ENCODE measurements around the gene NMT2. TPM values are rescaled to one million over a fixed set of nuclear protein-coding genes. Genes with fewer than 3 reads are reported as not detected.
A peak's percentile ranks its signal among the peaks of the same experiment; 100 is the strongest.

The NMT2 gene
- total and polyA plus RNA-seq, 5 donors from 2014 or later, result 37.1 to 50.3 (median 45.7) TPM

GRCh38 chr10:15103513-15103912 lies 65.0 kb downstream of the NMT2 start:
- peaks cover 53% of the 10 kb centered on the region for H3K36me3 ChIP-seq (ENCODE audit: control insufficient read depth, insufficient read depth, low read length)
- DNase-seq, result no peak
- no peaks in the 10 kb centered on the region for H3K9me3 Mint-ChIP-seq
- no peak overlapping the region for H3K27ac Mint-ChIP-seq
- H3K9me3 ChIP-seq (ENCODE audit: control insufficient read depth in 2 of 2, low read length in 2 of 2), result no peaks in the 10 kb centered on the region
- H3K27me3 ChIP-seq (ENCODE audit: control insufficient read depth, insufficient read depth, low read length), result no peaks in the 10 kb centered on the region
- H3K4me3 Mint-ChIP-seq, result peak overlapping the region in 1 of 4 donors; percentile 71
- H3K4me3 ChIP-seq (ENCODE audit: low read depth, low read length), result no peak overlapping the region
- peaks cover 17% of the 10 kb centered on the region for H3K4me1 ChIP-seq (ENCODE audit: control insufficient read depth, insufficient read depth, low read length, poor library complexity, severe bottlenecking)
- peaks cover 6 to 34% (median 26%) of the 10 kb centered on the region in 4 donors for H3K4me1 Mint-ChIP-seq
- H3K27me3 Mint-ChIP-seq, result no peaks in the 10 kb centered on the region
- peaks cover 24% of the 10 kb centered on the region for H3K36me3 Mint-ChIP-seq
- ATAC-seq (ENCODE audit: low read depth in 2 of 2), result no peak
- no peak overlapping the region for H3K27ac ChIP-seq (ENCODE audit: insufficient read depth, low read length, poor library complexity, severe bottlenecking)

- no peaks in the 10 kb centered on the region for H3K27me3 ChIP-seq (ENCODE audit: control insufficient read depth, insufficient read depth, low read length)
- DNase-seq, result no peak
- peaks cover 30% of the 10 kb centered on the region for H3K4me1 ChIP-seq (ENCODE audit: control insufficient read depth, insufficient read depth, low read length, poor library complexity, severe bottlenecking)
- Mint-ChIP-seq H3K36me3 (peaks cover 11% of the 10 kb centered on the region), H3K4me3 (peak overlapping the region in 2 of 4 donors; percentile 49 to 56), H3K4me1 (peaks cover 0 to 40% (median 31%) of the 10 kb centered on the region in 4 donors), H3K27ac (peak overlapping the region; percentile 73 to 75 (median 74)), H3K9me3 (no peaks in the 10 kb centered on the region), H3K27me3 (no peaks in the 10 kb centered on the region)
- H3K36me3 ChIP-seq (ENCODE audit: control insufficient read depth, insufficient read depth, low read length), result peaks cover 35% of the 10 kb centered on the region
- ATAC-seq (ENCODE audit: low read depth in 2 of 2), result no peak
- H3K27ac ChIP-seq (ENCODE audit: insufficient read depth, low read length, poor library complexity, severe bottlenecking), result peak overlapping the region; percentile 44
- H3K4me3 ChIP-seq (ENCODE audit: low read depth, low read length), result no peak overlapping the region
- no peaks in the 10 kb centered on the region for H3K9me3 ChIP-seq (ENCODE audit: control insufficient read depth in 2 of 2, low read length in 2 of 2)
Measured at GRCh38 chr10:15099886-15100285, 68.6 kb downstream of the NMT2 start.

- Histone ChIP-seq H3K9me3 (ENCODE audit: control insufficient read depth in 2 of 2, low read length in 2 of 2) (no peaks in the 10 kb centered on the region), H3K27me3 (ENCODE audit: control insufficient read depth, insufficient read depth, low read length) (no peaks in the 10 kb centered on the region), H3K36me3 (ENCODE audit: control insufficient read depth, insufficient read depth, low read length) (peaks cover 11% of the 10 kb centered on the region), H3K27ac (ENCODE audit: insufficient read depth, low read length, poor library complexity, severe bottlenecking) (peak within 1 kb of the TSS; percentile 96), H3K4me3 (ENCODE audit: low read depth, low read length) (peak within 1 kb of the TSS; percentile 91), H3K4me1 (ENCODE audit: control insufficient read depth, insufficient read depth, low read length, poor library complexity, severe bottlenecking) (peaks cover 30% of the 10 kb centered on the region)
- Mint-ChIP-seq H3K36me3 (no peaks in the 10 kb centered on the region), H3K9me3 (no peaks in the 10 kb centered on the region), H3K4me3 (peak within 1 kb of the TSS; percentile 95 to 97 (median 95)), H3K27ac (peak within 1 kb of the TSS; percentile 98 to 99 (median 98)), H3K4me1 (peaks cover 0 to 40% (median 30%) of the 10 kb centered on the region in 4 donors), H3K27me3 (no peaks in the 10 kb centered on the region)
- ATAC-seq (ENCODE audit: low read depth in 2 of 2), result peak; percentile 84 to 86
- DNase-seq, result peak; percentile 90 to 95 (median 95)
Measured at GRCh38 chr10:15097011-15097812, 71.3 kb downstream of the NMT2 start, which contains the start of gene RPP38. TSS of gene RPP38 (plus strand) at chr10:15097355. CDS start at chr10:15103315, 5,960 bp downstream.

- H3K4me3 Mint-ChIP-seq, result peak overlapping the region; percentile 95 to 97 (median 95)
- no peaks in the 10 kb centered on the region for H3K9me3 Mint-ChIP-seq
- Histone ChIP-seq H3K4me3 (ENCODE audit: low read depth, low read length) (peak overlapping the region; percentile 91), H3K4me1 (ENCODE audit: control insufficient read depth, insufficient read depth, low read length, poor library complexity, severe bottlenecking) (peaks cover 30% of the 10 kb centered on the region), H3K27me3 (ENCODE audit: control insufficient read depth, insufficient read depth, low read length) (no peaks in the 10 kb centered on the region), H3K9me3 (ENCODE audit: control insufficient read depth in 2 of 2, low read length in 2 of 2) (no peaks in the 10 kb centered on the region), H3K27ac (ENCODE audit: insufficient read depth, low read length, poor library complexity, severe bottlenecking) (peak overlapping the region; percentile 96), H3K36me3 (ENCODE audit: control insufficient read depth, insufficient read depth, low read length) (peaks cover 6% of the 10 kb centered on the region)
- H3K36me3 Mint-ChIP-seq, result no peaks in the 10 kb centered on the region
- H3K27ac Mint-ChIP-seq, result peak overlapping the region; percentile 97 to 99 (median 98)
- H3K27me3 Mint-ChIP-seq, result no peaks in the 10 kb centered on the region
- DNase-seq (no peak), ATAC-seq (ENCODE audit: low read depth in 2 of 2) (peak in 1 of 2 donors; percentile 8)
- peaks cover 0 to 37% (median 26%) of the 10 kb centered on the region in 4 donors for H3K4me1 Mint-ChIP-seq
Measured at GRCh38 chr10:15096661-15097010, 71.9 kb downstream of the NMT2 start.

GRCh38 chr10:15092855-15093408 lies 75.6 kb downstream of the NMT2 start:
- Mint-ChIP-seq H3K27me3 (no peaks in the 10 kb centered on the region), H3K4me3 (no peak overlapping the region), H3K36me3 (no peaks in the 10 kb centered on the region), H3K9me3 (no peaks in the 10 kb centered on the region), H3K27ac (no peak overlapping the region), H3K4me1 (peaks cover 0 to 13% (median 8%) of the 10 kb centered on the region in 4 donors)
- Histone ChIP-seq H3K9me3 (ENCODE audit: control insufficient read depth in 2 of 2, low read length in 2 of 2) (no peaks in the 10 kb centered on the region), H3K4me3 (ENCODE audit: low read depth, low read length) (no peak overlapping the region), H3K36me3 (ENCODE audit: control insufficient read depth, insufficient read depth, low read length) (no peaks in the 10 kb centered on the region), H3K27me3 (ENCODE audit: control insufficient read depth, insufficient read depth, low read length) (no peaks in the 10 kb centered on the region), H3K27ac (ENCODE audit: insufficient read depth, low read length, poor library complexity, severe bottlenecking) (no peak overlapping the region), H3K4me1 (ENCODE audit: control insufficient read depth, insufficient read depth, low read length, poor library complexity, severe bottlenecking) (peaks cover 17% of the 10 kb centered on the region)
- DNase-seq (no peak), ATAC-seq (ENCODE audit: low read depth in 2 of 2) (no peak)

- Mint-ChIP-seq H3K9me3 (no peaks in the 10 kb centered on the region), H3K27me3 (peaks cover 3% of the 10 kb centered on the region), H3K4me1 (peaks cover 0 to 3% (median 1%) of the 10 kb centered on the region in 4 donors), H3K4me3 (no peak overlapping the region), H3K27ac (peak overlapping the region in 1 of 3 donors; percentile 83), H3K36me3 (no peaks in the 10 kb centered on the region)
- H3K4me1 ChIP-seq (ENCODE audit: control insufficient read depth, insufficient read depth, low read length, poor library complexity, severe bottlenecking), result peaks cover 11% of the 10 kb centered on the region
- H3K4me3 ChIP-seq (ENCODE audit: low read depth, low read length), result no peak overlapping the region
- ATAC-seq (ENCODE audit: low read depth in 2 of 2) (no peak), DNase-seq (no peak)
- no peaks in the 10 kb centered on the region for H3K27me3 ChIP-seq (ENCODE audit: control insufficient read depth, insufficient read depth, low read length)
- no peaks in the 10 kb centered on the region for H3K36me3 ChIP-seq (ENCODE audit: control insufficient read depth, insufficient read depth, low read length)
- H3K27ac ChIP-seq (ENCODE audit: insufficient read depth, low read length, poor library complexity, severe bottlenecking), result no peak overlapping the region
- no peaks in the 10 kb centered on the region for H3K9me3 ChIP-seq (ENCODE audit: control insufficient read depth in 2 of 2, low read length in 2 of 2)
Measured at GRCh38 chr10:15091418-15091817, 77.1 kb downstream of the NMT2 start.

GRCh38 chr10:15088428-15089261 lies 79.8 kb downstream of the NMT2 start, which contains the start of gene ACBD7:
TSS of gene ACBD7 (minus strand) at chr10:15088776. CDS start at chr10:15088728, 48 bp downstream.
- Mint-ChIP-seq H3K27me3 (peaks cover 7% of the 10 kb centered on the region), H3K4me3 (peak within 1 kb of the TSS; percentile 74 to 88 (median 82)), H3K36me3 (no peaks in the 10 kb centered on the region), H3K4me1 (peaks cover 0 to 6% (median 0%) of the 10 kb centered on the region in 4 donors), H3K27ac (no peak within 1 kb of the TSS), H3K9me3 (peaks cover 0 to 1% (median 0%) of the 10 kb centered on the region in 7 donors)
- Histone ChIP-seq H3K4me1 (ENCODE audit: control insufficient read depth, insufficient read depth, low read length, poor library complexity, severe bottlenecking) (peaks cover 11% of the 10 kb centered on the region), H3K4me3 (ENCODE audit: low read depth, low read length) (peak within 1 kb of the TSS; percentile 29), H3K36me3 (ENCODE audit: control insufficient read depth, insufficient read depth, low read length) (no peaks in the 10 kb centered on the region), H3K27ac (ENCODE audit: insufficient read depth, low read length, poor library complexity, severe bottlenecking) (no peak within 1 kb of the TSS), H3K27me3 (ENCODE audit: control insufficient read depth, insufficient read depth, low read length) (no peaks in the 10 kb centered on the region), H3K9me3 (ENCODE audit: control insufficient read depth in 2 of 2, low read length in 2 of 2) (no peaks in the 10 kb centered on the region)
- ATAC-seq (ENCODE audit: low read depth in 2 of 2) (peak; percentile 99), DNase-seq (peak; percentile 71 to 91 (median 81))

Measured in CD4-positive, CD25-positive, alpha-beta regulatory T cell (primary cell).